ENCODE results near the gene ZNF438.
"Not testable (repeated sequence)": the region's sequence is repeated elsewhere in the genome, so short reads cannot be mapped to it uniquely, and the experiment has no call there.

The ZNF438 gene

GRCh38 chr10:31063841-31064240 lies 32.2 kb upstream of the ZNF438 start:
- H3K27ac Mint-ChIP-seq, result no peak overlapping the region
- no peaks in the 10 kb centered on the region for H3K4me1 Mint-ChIP-seq
- no peak overlapping the region for H3K4me3 Mint-ChIP-seq
- ATAC-seq (ENCODE audit: low read depth) (no peak), DNase-seq (ENCODE audit: low spot score in 2 of 2) (no peak)
- peaks cover 19% of the 10 kb centered on the region for H3K27me3 Mint-ChIP-seq
- H3K9me3 Mint-ChIP-seq, result no peaks in the 10 kb centered on the region
- no peaks in the 10 kb centered on the region for H3K36me3 Mint-ChIP-seq

- H3K4me3 Mint-ChIP-seq, result no peak overlapping the region
- peaks cover 17% of the 10 kb centered on the region for H3K27me3 Mint-ChIP-seq
- ATAC-seq (ENCODE audit: low read depth), result no peak
- H3K27ac Mint-ChIP-seq, result no peak overlapping the region
- no peaks in the 10 kb centered on the region for H3K9me3 Mint-ChIP-seq
- DNase-seq (ENCODE audit: low spot score in 2 of 2), result no peak
- H3K4me1 Mint-ChIP-seq, result no peaks in the 10 kb centered on the region
- H3K36me3 Mint-ChIP-seq, result no peaks in the 10 kb centered on the region
Measured at GRCh38 chr10:31062856-31063255, 31.2 kb upstream of the ZNF438 start.

- Mint-ChIP-seq H3K4me1 (no peaks in the 10 kb centered on the region), H3K9me3 (no peaks in the 10 kb centered on the region), H3K4me3 (no peak overlapping the region), H3K36me3 (no peaks in the 10 kb centered on the region), H3K27ac (no peak overlapping the region), H3K27me3 (peaks cover 15% of the 10 kb centered on the region)
- DNase-seq (ENCODE audit: low spot score in 2 of 2) (no peak), ATAC-seq (ENCODE audit: low read depth) (no peak)
Measured at GRCh38 chr10:31061941-31062340, 30.3 kb upstream of the ZNF438 start.

- H3K36me3 Mint-ChIP-seq, result no peaks in the 10 kb centered on the region
- ATAC-seq (ENCODE audit: low read depth), result no peak
- peaks cover 9% of the 10 kb centered on the region for H3K27me3 Mint-ChIP-seq
- no peak overlapping the region for H3K27ac Mint-ChIP-seq
- H3K4me3 Mint-ChIP-seq, result no peak overlapping the region
- peaks cover 2% of the 10 kb centered on the region for H3K9me3 Mint-ChIP-seq
- DNase-seq (ENCODE audit: low spot score in 2 of 2), result no peak
- no peaks in the 10 kb centered on the region for H3K4me1 Mint-ChIP-seq
Measured at GRCh38 chr10:31058795-31059703, 27.4 kb upstream of the ZNF438 start.

- H3K27ac Mint-ChIP-seq; H3K4me3 Mint-ChIP-seq; ATAC-seq (ENCODE audit: low read depth): not testable (repeated sequence)
Measured at GRCh38 chr10:31056678-31057077, 25.0 kb upstream of the ZNF438 start.

GRCh38 chr10:31055573-31056251 lies 24.0 kb upstream of the ZNF438 start:
- no peaks in the 10 kb centered on the region for H3K4me1 Mint-ChIP-seq
- ATAC-seq (ENCODE audit: low read depth) (no peak), DNase-seq (ENCODE audit: low spot score in 2 of 2) (no peak)
- H3K36me3 Mint-ChIP-seq, result no peaks in the 10 kb centered on the region
- peaks cover 4% of the 10 kb centered on the region for H3K9me3 Mint-ChIP-seq
- no peak overlapping the region for H3K27ac Mint-ChIP-seq
- H3K4me3 Mint-ChIP-seq, result no peak overlapping the region
- H3K27me3 Mint-ChIP-seq, result peaks cover 7% of the 10 kb centered on the region

More at GRCh38 chr10:31056678-31057077, 25.0 kb upstream of the ZNF438 start:
- H3K4me1 Mint-ChIP-seq; H3K36me3 Mint-ChIP-seq; H3K9me3 Mint-ChIP-seq; H3K27me3 Mint-ChIP-seq; DNase-seq (ENCODE audit: low spot score in 2 of 2): not testable (repeated sequence)

- Mint-ChIP-seq H3K4me3 (no peak overlapping the region), H3K9me3 (peaks cover 4% of the 10 kb centered on the region), H3K36me3 (peaks cover 2% of the 10 kb centered on the region), H3K27me3 (peaks cover 1% of the 10 kb centered on the region), H3K4me1 (no peaks in the 10 kb centered on the region), H3K27ac (no peak overlapping the region)
- ATAC-seq (ENCODE audit: low read depth) (no peak), DNase-seq (ENCODE audit: low spot score in 2 of 2) (no peak)
Measured at GRCh38 chr10:31051703-31052102, 20.0 kb upstream of the ZNF438 start.

GRCh38 chr10:31042670-31043069 lies 11.0 kb upstream of the ZNF438 start:
- Mint-ChIP-seq H3K9me3 (peaks cover 8% of the 10 kb centered on the region), H3K36me3 (no peaks in the 10 kb centered on the region), H3K27me3 (no peaks in the 10 kb centered on the region), H3K4me1 (peaks cover 2% of the 10 kb centered on the region), H3K4me3 (no peak overlapping the region), H3K27ac (no peak overlapping the region)
- DNase-seq (ENCODE audit: low spot score in 2 of 2) (no peak), ATAC-seq (ENCODE audit: low read depth) (no peak)

- H3K9me3 Mint-ChIP-seq, result peaks cover 8% of the 10 kb centered on the region
- no peaks in the 10 kb centered on the region for H3K36me3 Mint-ChIP-seq
- H3K4me1 Mint-ChIP-seq, result peaks cover 2% of the 10 kb centered on the region
- no peak for ATAC-seq (ENCODE audit: low read depth)
- H3K27ac Mint-ChIP-seq, result no peak overlapping the region
- H3K27me3 Mint-ChIP-seq, result no peaks in the 10 kb centered on the region
- no peak overlapping the region for H3K4me3 Mint-ChIP-seq
- DNase-seq (ENCODE audit: low spot score in 2 of 2), result no peak
Measured at GRCh38 chr10:31041011-31041410, 9.3 kb upstream of the ZNF438 start.

- not testable (repeated sequence) for H3K4me3 Mint-ChIP-seq; H3K27ac Mint-ChIP-seq; H3K36me3 Mint-ChIP-seq; H3K9me3 Mint-ChIP-seq; DNase-seq (ENCODE audit: low spot score in 2 of 2); H3K4me1 Mint-ChIP-seq; H3K27me3 Mint-ChIP-seq
- ATAC-seq (ENCODE audit: low read depth), result peak; percentile 58
Measured at GRCh38 chr10:31039006-31039405, 7.3 kb upstream of the ZNF438 start.

- no peak for DNase-seq (ENCODE audit: low spot score in 2 of 2)
- peaks cover 2% of the 10 kb centered on the region for H3K4me1 Mint-ChIP-seq
- no peaks in the 10 kb centered on the region for H3K27me3 Mint-ChIP-seq
- H3K4me3 Mint-ChIP-seq, result no peak overlapping the region
- no peaks in the 10 kb centered on the region for H3K36me3 Mint-ChIP-seq
- peaks cover 1% of the 10 kb centered on the region for H3K9me3 Mint-ChIP-seq
- no peak for ATAC-seq (ENCODE audit: low read depth)
- no peak overlapping the region for H3K27ac Mint-ChIP-seq
Measured at GRCh38 chr10:31037749-31038148, 6.1 kb upstream of the ZNF438 start.

GRCh38 chr10:31036209-31036608 lies 4.5 kb upstream of the ZNF438 start:
- Mint-ChIP-seq H3K4me1 (peaks cover 7% of the 10 kb centered on the region), H3K4me3 (no peak overlapping the region)

GRCh38 chr10:31035266-31035798 lies 3.7 kb upstream of the ZNF438 start:
- Mint-ChIP-seq H3K36me3 (no peaks in the 10 kb centered on the region), H3K4me1 (peaks cover 7% of the 10 kb centered on the region), H3K9me3 (peaks cover 1% of the 10 kb centered on the region), H3K4me3 (no peak overlapping the region), H3K27me3 (no peaks in the 10 kb centered on the region), H3K27ac (no peak overlapping the region)
- DNase-seq (ENCODE audit: low spot score in 2 of 2), result no peak
- no peak for ATAC-seq (ENCODE audit: low read depth)

More at GRCh38 chr10:31036209-31036608, 4.5 kb upstream of the ZNF438 start:
- no peak overlapping the region for H3K27ac Mint-ChIP-seq
- peaks cover 1% of the 10 kb centered on the region for H3K9me3 Mint-ChIP-seq
- DNase-seq (ENCODE audit: low spot score in 2 of 2) (no peak), ATAC-seq (ENCODE audit: low read depth) (no peak)
- H3K36me3 Mint-ChIP-seq, result no peaks in the 10 kb centered on the region
- no peaks in the 10 kb centered on the region for H3K27me3 Mint-ChIP-seq

GRCh38 chr10:31034098-31034909 lies 2.6 kb upstream of the ZNF438 start:
- peaks cover 1% of the 10 kb centered on the region for H3K9me3 Mint-ChIP-seq
- DNase-seq (ENCODE audit: low spot score in 2 of 2), result no peak
- no peaks in the 10 kb centered on the region for H3K36me3 Mint-ChIP-seq
- no peak for ATAC-seq (ENCODE audit: low read depth)
- H3K4me3 Mint-ChIP-seq, result no peak overlapping the region
- no peak overlapping the region for H3K27ac Mint-ChIP-seq
- peaks cover 11% of the 10 kb centered on the region for H3K4me1 Mint-ChIP-seq
- H3K27me3 Mint-ChIP-seq, result no peaks in the 10 kb centered on the region
